B cell (primary cell): ENCODE data around the gene AMZ1. TPM values are rescaled to one million over a fixed set of nuclear protein-coding genes. Genes with fewer than 3 reads are reported as not detected.

Source experiments
- ATAC-seq: fragments of 200-7000 bp; cut with Tn5 transposase; one replicate; pipeline ENCODE4 v1.10.0; 2021; ENCODE audit warnings: low read depth, mild to moderate bottlenecking, moderate number of reproducible peaks, moderate library complexity
- CTCF ChIA-PET: fragments of 350-600 bp; sonication (Branson Sonifier 250); formaldehyde crosslinking; loops from one replicate; lab custom pipeline; 2021; ENCODE audit warnings: antibody characterized with exemption, inconsistent platforms; lab: Charles Lee
- POLR2A ChIA-PET: fragments of 350-600 bp; sonication (Branson Sonifier 250); formaldehyde crosslinking; loops from one replicate; lab custom pipeline; 2021; ENCODE audit warnings: antibody characterized with exemption; lab: Charles Lee
- DNase-seq: peaks from one replicate; pipeline ENCODE4 v3.0.0; 2013
- H2AFZ ChIP-seq: 2 replicates; pipeline ENCODE4 v1.6.1; 2012; ENCODE audit warnings: mild to moderate bottlenecking, low read depth, low read length; ENCODE audit not compliant: insufficient read depth, poor library complexity, severe bottlenecking
- H3K27ac ChIP-seq, 2 donors: 1 replicate in 1 of 2; 2 replicates in 1 of 2; pipeline ENCODE4 v1.5.1; 2012 to 2013; ENCODE audit warnings: low read length in 2 of 2, mild to moderate bottlenecking in 2 of 2, moderate library complexity in 1 of 2
- H3K27me3 ChIP-seq, 4 experiments: fragments of 200-600 bp in 1 of 4; sonication (generic) in 1 of 4; replicated peaks in 1 of 4; 1 replicate in 2 of 4; 2 replicates in 2 of 4; pipeline versions ENCODE4 v1.6.1 to v1.7.0; 2013 to 2016; ENCODE audit warnings: low read length in 3 of 4, mild to moderate bottlenecking in 2 of 4, mixed read lengths in 1 of 4, moderate library complexity in 1 of 4; ENCODE audit not compliant: insufficient read depth in 4 of 4, control insufficient read depth in 3 of 4; ENCODE audit errors: control extremely low read depth in 1 of 4
- H3K36me3 ChIP-seq, 2 experiments: replicated peaks in 1 of 2; 1 replicate in 1 of 2; 2 replicates in 1 of 2; pipeline versions ENCODE4 v1.6.1 to v1.7.1; 2013; ENCODE audit warnings: low read length in 1 of 2; ENCODE audit not compliant: insufficient read depth in 2 of 2, control insufficient read depth in 1 of 2; ENCODE audit errors: control extremely low read depth in 1 of 2, extremely low read depth in 1 of 2
- H3K4me1 ChIP-seq, 2 donors: fragments of 200-600 bp in 1 of 2; sonication (generic) in 1 of 2; 1 replicate in 1 of 2; 2 replicates in 1 of 2; pipeline versions ENCODE4 v1.5.1 to v1.6.1; 2013 to 2017; ENCODE audit warnings: low read length in 2 of 2; ENCODE audit not compliant: control insufficient read depth in 2 of 2, insufficient read depth in 2 of 2
- H3K4me2 ChIP-seq: replicated peaks from 2 replicates; pipeline ENCODE3; 2012; ENCODE audit warnings: mild to moderate bottlenecking, low read depth, low read length; ENCODE audit not compliant: poor library complexity, severe bottlenecking
- H3K4me3 ChIP-seq, 5 experiments: fragments of 200-600 bp in 1 of 5; sonication (generic) in 1 of 5; 1 replicate in 3 of 5; 2 replicates in 2 of 5; pipeline versions ENCODE4 v1.5.1 to v1.7.0; 2011 to 2016; ENCODE audit warnings: low read length in 4 of 5, mild to moderate bottlenecking in 4 of 5, low read depth in 2 of 5, control low read depth in 1 of 5, moderate library complexity in 1 of 5; ENCODE audit not compliant: insufficient read depth in 1 of 5; ENCODE audit errors: control extremely low read depth in 1 of 5, extremely low read depth in 1 of 5
- H3K79me2 ChIP-seq: fragments of 200-600 bp; sonication (generic); one replicate; pipeline ENCODE4 v1.6.0; 2016; ENCODE audit warnings: low read length; ENCODE audit not compliant: control insufficient read depth, insufficient read depth
- H3K9ac ChIP-seq: fragments of 200-600 bp; sonication (generic); 2 replicates; pipeline ENCODE4 v1.6.1; 2017; ENCODE audit warnings: mild to moderate bottlenecking, low read length, moderate library complexity
- H3K9me3 ChIP-seq, 3 donors: one replicate each; pipeline versions ENCODE4 v1.6.1 to v1.7.1; 2013; ENCODE audit warnings: low read length in 2 of 3; ENCODE audit not compliant: control insufficient read depth in 2 of 3, insufficient read depth in 1 of 3; ENCODE audit errors: control extremely low read depth in 1 of 3
- H4K20me1 ChIP-seq: 2 replicates; pipeline ENCODE4 v1.6.0; 2012; ENCODE audit warnings: mild to moderate bottlenecking, low read length; ENCODE audit not compliant: insufficient read depth, control insufficient read depth, poor library complexity, severe bottlenecking
- H3K27ac Mint-ChIP-seq: one replicate; pipeline ENCODE4 v1.8.0; 2021; ENCODE audit warnings: mixed read lengths
- H3K27me3 Mint-ChIP-seq: one replicate; pipeline ENCODE4 v1.8.0; 2021; ENCODE audit warnings: mixed read lengths
- H3K4me1 Mint-ChIP-seq: one replicate; pipeline ENCODE4 v1.8.0; 2021; ENCODE audit warnings: mixed read lengths
- H3K4me3 Mint-ChIP-seq: one replicate; pipeline ENCODE4 v1.8.0; 2021; ENCODE audit warnings: mixed read lengths
- H3K9me3 Mint-ChIP-seq: one replicate; pipeline ENCODE4 v1.8.0; 2022; ENCODE audit warnings: mixed read lengths; ENCODE audit not compliant: insufficient read depth
- EZH2 ChIP-seq: IDR thresholded peaks from 2 replicates; pipeline ENCODE4 v1.6.1; 2012; ENCODE audit warnings: borderline replicate concordance, low read depth, mild to moderate bottlenecking, moderate library complexity, low read length; ENCODE audit not compliant: insufficient read depth, poor library complexity, severe bottlenecking
- WGBS: methylation state at CpG from one replicate; pipeline ENCODE4 v1.1.5; 2013; ENCODE audit warnings: missing lambda C conversion rate; ENCODE audit not compliant: insufficient coverage; 5-methylcytosine and 5-hydroxymethylcytosine counted together
- intact Hi-C: fragments of 100-400 bp; cut with micrococcal nuclease; formaldehyde crosslinking; loops from one replicate; pipeline ENCODE4 v1.10.0; 2022
- polyA plus RNA-seq: library from polyadenylated mRNA; depleted of rRNA; stranded (reverse); fragments of >200 nt; gene quantifications from 2 replicates; pipeline ENCODE4 v1.2.3, GENCODE V29; 2012
- total RNA-seq, 2 donors: library from RNA; stranded (reverse); fragments of 120-200 nt in 1 of 2; gene quantifications; 1 replicate in 1 of 2; 2 replicates in 1 of 2; pipeline versions ENCODE4 v1.2.3 to v1.2.4, GENCODE V29; 2013 to 2022
- TF ChIP-seq, protein P1 (sequence below): fragments of 200-600 bp; IDR thresholded peaks from one replicate; pipeline ENCODE4 v1.8.0; 2022; ENCODE audit warnings: antibody characterized with exemption, mild to moderate bottlenecking

AMZ1 gene
- total and polyA plus RNA-seq, 2 donors (not counting 1 experiment from before 2014, with no cell fraction given) = 0.73 to 13.2 TPM

DNA sequence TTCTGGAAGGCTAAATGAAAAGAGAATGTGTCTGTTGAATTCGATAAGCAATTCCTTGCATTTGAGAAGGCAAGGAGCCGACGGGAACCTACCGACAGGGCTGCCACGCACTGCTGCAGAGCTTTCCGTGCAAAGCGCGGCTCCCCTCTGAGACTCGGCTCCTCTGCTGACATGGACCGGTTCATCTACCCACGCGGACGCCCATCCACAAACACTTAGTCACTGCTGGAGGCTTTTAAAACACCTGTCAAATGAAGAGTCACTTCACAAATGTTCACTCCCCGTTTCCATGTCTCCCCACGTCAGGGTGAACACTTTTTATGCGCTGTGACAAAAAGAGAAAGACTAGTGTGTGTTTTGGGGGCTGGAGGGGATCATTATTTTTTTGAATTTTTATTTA, 32.0 kb downstream of the AMZ1 start:
- H2AFZ ChIP-seq = no peak overlapping the region
- H3K4me2 ChIP-seq = no peak overlapping the region
- no peak overlapping the region for H3K27ac ChIP-seq
- H3K9me3 ChIP-seq = no peaks in the 10 kb centered on the region
- TF ChIP-seq, protein P1, sequence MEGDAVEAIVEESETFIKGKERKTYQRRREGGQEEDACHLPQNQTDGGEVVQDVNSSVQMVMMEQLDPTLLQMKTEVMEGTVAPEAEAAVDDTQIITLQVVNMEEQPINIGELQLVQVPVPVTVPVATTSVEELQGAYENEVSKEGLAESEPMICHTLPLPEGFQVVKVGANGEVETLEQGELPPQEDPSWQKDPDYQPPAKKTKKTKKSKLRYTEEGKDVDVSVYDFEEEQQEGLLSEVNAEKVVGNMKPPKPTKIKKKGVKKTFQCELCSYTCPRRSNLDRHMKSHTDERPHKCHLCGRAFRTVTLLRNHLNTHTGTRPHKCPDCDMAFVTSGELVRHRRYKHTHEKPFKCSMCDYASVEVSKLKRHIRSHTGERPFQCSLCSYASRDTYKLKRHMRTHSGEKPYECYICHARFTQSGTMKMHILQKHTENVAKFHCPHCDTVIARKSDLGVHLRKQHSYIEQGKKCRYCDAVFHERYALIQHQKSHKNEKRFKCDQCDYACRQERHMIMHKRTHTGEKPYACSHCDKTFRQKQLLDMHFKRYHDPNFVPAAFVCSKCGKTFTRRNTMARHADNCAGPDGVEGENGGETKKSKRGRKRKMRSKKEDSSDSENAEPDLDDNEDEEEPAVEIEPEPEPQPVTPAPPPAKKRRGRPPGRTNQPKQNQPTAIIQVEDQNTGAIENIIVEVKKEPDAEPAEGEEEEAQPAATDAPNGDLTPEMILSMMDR = no peak
- no peak for TF ChIP-seq EZH2
- H3K4me3 ChIP-seq = no peak overlapping the region
- Mint-ChIP-seq H3K4me3 (no peak overlapping the region), H3K9me3 (no peaks in the 10 kb centered on the region), H3K27me3 (no peaks in the 10 kb centered on the region), H3K4me1 (peaks cover 68% of the 10 kb centered on the region), H3K27ac (no peak overlapping the region)
- CTCF ChIA-PET = interaction anchor here (0.7 to 7.7 kb wide), 10 partner anchors 10 to 269 kb away, joined by 3 to 81 read pairs (median 6); no protein-coding TSS in a partner anchor
- H3K27me3 ChIP-seq = no peaks in the 10 kb centered on the region
- DNase-seq (no peak), ATAC-seq (no peak)
- H3K36me3 ChIP-seq = peaks cover 0 to 15% of the 10 kb centered on the region in 2 experiments
- WGBS = 96% methylated on average over 14 of the region's 16 CpGs
- no peaks in the 10 kb centered on the region for H3K79me2 ChIP-seq
- H3K9ac ChIP-seq = no peak overlapping the region
- POLR2A ChIA-PET = interaction anchor here (1.4 to 1.9 kb wide), 2 partner anchors 10 kb away, joined by 8 to 16 read pairs; no protein-coding TSS in a partner anchor
- intact Hi-C loops = no loop called here
- peaks cover 50 to 65% of the 10 kb centered on the region in 2 donors for H3K4me1 ChIP-seq
- H4K20me1 ChIP-seq = peaks cover 10% of the 10 kb centered on the region

DNA sequence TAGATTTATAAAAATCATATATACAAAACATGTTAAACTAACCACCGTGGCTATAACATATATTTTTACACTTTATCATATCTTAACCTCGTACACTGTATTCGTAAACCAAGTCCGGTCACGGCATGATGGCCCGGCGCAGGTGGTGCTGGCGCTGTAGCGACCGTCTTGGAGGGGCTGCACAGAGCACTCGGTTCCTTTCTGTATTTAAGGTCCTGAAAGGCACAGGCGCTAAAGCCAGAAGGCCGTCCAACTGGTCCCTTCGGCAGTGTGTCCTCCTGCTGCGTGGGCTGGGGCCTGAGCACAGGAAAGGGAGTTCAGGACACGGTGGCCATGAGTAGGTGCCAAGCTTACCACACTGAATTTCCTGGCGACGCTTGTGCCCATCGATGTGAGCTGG, 33.8 kb downstream of the AMZ1 start:
- intact Hi-C loops = no loop called here
- peaks cover 6% of the 10 kb centered on the region for H3K79me2 ChIP-seq
- no peak overlapping the region for H3K4me3 Mint-ChIP-seq
- ATAC-seq = no peak
- peaks cover 0 to 26% of the 10 kb centered on the region in 2 experiments for H3K36me3 ChIP-seq
- WGBS = 98% methylated on average over 18 of the region's 19 CpGs
- no peaks in the 10 kb centered on the region for H3K27me3 Mint-ChIP-seq
- TF ChIP-seq, protein P1 = no peak
- TF ChIP-seq EZH2 = no peak
- DNase-seq = no peak
- H3K9me3 Mint-ChIP-seq = no peaks in the 10 kb centered on the region
- H3K27me3 ChIP-seq = no peaks in the 10 kb centered on the region
- no peak overlapping the region for H3K9ac ChIP-seq
- H3K27ac ChIP-seq = no peak overlapping the region
- no peak overlapping the region for H3K27ac Mint-ChIP-seq
- ChIA-PET POLR2A (interaction anchor here (0.7 kb wide), 1 partner anchor 145 kb away, joined by 5 read pairs; no protein-coding TSS in a partner anchor), CTCF (interaction anchor here (0.9 to 7.7 kb wide), 2 partner anchors 12 to 99 kb away, joined by 3 to 81 read pairs; no protein-coding TSS in a partner anchor)
- H3K4me3 ChIP-seq = no peak overlapping the region
- no peaks in the 10 kb centered on the region for H3K9me3 ChIP-seq
- H3K4me2 ChIP-seq = no peak overlapping the region
- peaks cover 32 to 47% of the 10 kb centered on the region in 2 donors for H3K4me1 ChIP-seq
- H3K4me1 Mint-ChIP-seq = peaks cover 50% of the 10 kb centered on the region
- H2AFZ ChIP-seq = no peak overlapping the region
- H4K20me1 ChIP-seq = peaks cover 19% of the 10 kb centered on the region
